ENCODE results near the gene CFAP299.

DNA sequence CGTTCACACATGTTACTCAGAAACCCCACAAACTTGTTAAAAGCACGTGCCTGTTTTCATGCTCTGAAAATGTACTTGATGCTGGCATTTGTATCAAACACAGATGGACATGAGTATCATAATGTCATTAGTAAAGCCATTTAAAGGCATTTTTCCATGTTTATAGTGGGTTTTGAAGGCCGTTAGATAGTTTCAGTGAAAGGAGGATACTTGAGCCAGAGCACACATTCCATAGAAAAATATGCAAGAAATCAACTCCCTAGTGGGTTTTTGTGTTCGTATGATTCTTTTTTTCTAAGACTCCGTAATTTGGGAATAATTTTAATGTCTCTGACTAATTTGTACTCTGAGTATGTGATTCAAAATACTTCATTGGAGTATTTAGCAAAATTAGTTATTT is 478.7 kb downstream of the CFAP299 start:
- TF ChIP-seq CTCF (IDR thresholded peaks at IDR 0.05; ENCODE audit: poor library complexity) = no peak
- TF ChIP-seq EZH2phosphoT487 (IDR thresholded peaks at IDR 0.05; ENCODE audit: low read depth, severe bottlenecking, unreplicated experiment) = no peak
